Peyer's patch (tissue), 4 donors: ENCODE data around the gene ZBTB7C. TPM values are rescaled to one million over a fixed set of nuclear protein-coding genes. Genes with fewer than 3 reads are reported as not detected.
A peak's percentile ranks its signal among the peaks of the same experiment; 100 is the strongest.

Source experiments
- DNase-seq, 3 donors: peaks; one replicate each; pipeline ENCODE4 v3.0.0-alpha.2; 2017 to 2019
- H3K27ac ChIP-seq, 4 donors: fragments of 200-600 bp; sonication (generic); one replicate each; pipeline ENCODE4 v1.5.1; 2016 to 2019
- H3K27me3 ChIP-seq, 2 donors: fragments of 200-600 bp; sonication (generic); one replicate each; pipeline ENCODE4 v1.5.1; 2019
- H3K36me3 ChIP-seq, 3 donors: fragments of 200-600 bp; sonication (generic); one replicate each; pipeline ENCODE4 v1.5.1; 2016 to 2019
- H3K4me1 ChIP-seq, 4 donors: fragments of 200-600 bp; sonication (generic); one replicate each; pipeline ENCODE4 v1.5.1; 2016 to 2019
- H3K4me3 ChIP-seq, 4 donors: fragments of 200-600 bp; sonication (generic); 1 replicate in 3 of 4; 2 replicates in 1 of 4; pipeline ENCODE4 v1.5.1; 2016 to 2019; ENCODE audit warnings: mild to moderate bottlenecking in 1 of 4
- H3K9me3 ChIP-seq, 4 donors: fragments of 200-600 bp; sonication (generic); one replicate each; pipeline ENCODE4 v1.5.1; 2016 to 2019; ENCODE audit warnings: mild to moderate bottlenecking in 1 of 4
- CTCF ChIP-seq, 6 experiments: fragments of 450-650 bp in 4 of 6; fragments of 200-600 bp in 2 of 6; sonication (generic) in 1 of 6; IDR thresholded peaks; one replicate each; pipeline ENCODE4 v1.5.1; 2017 to 2019; ENCODE audit warnings: antibody characterized with exemption in 6 of 6, mild to moderate bottlenecking in 3 of 6, moderate library complexity in 1 of 6
- POLR2A ChIP-seq, 2 donors: fragments of 450-650 bp; IDR thresholded peaks; one replicate each; pipeline ENCODE4 v1.5.1; 2017; ENCODE audit warnings: antibody characterized with exemption in 2 of 2, mild to moderate bottlenecking in 2 of 2, moderate library complexity in 2 of 2
- total RNA-seq, 4 donors: library from RNA; depleted of rRNA; stranded (reverse); fragments of >200 nt; gene quantifications; one replicate each; pipeline ENCODE4 v1.1.0, GENCODE V29; 2016

ZBTB7C gene
- total RNA-seq, 4 donors from 2014 or later = 10.5 to 15.7 (median 14.2) TPM

DNA sequence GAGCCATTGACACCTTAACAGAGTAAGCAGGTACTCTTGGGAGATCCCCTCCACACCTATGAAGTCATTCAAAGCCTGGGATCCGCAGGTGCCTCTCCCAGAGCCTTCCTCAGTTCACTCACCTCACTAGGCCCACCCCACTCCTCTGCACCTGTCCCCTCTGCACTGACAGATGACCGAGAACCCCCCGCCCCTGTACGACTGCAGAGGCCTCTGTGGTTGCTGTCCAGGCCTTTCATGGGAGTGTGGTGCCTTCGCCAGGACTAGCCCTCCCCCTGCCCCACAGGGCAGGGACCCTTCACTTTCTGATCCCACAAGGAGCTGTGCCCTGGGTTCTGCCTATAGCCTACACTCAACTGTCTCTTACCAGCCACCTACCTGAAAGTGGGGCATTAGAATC, 238.5 kb downstream of the ZBTB7C start:
- H3K36me3 ChIP-seq = no peaks in the 10 kb centered on the region
- H3K27me3 ChIP-seq = no peaks in the 10 kb centered on the region

GRCh38 chr18:48168861-48169260, 240.3 kb downstream of the ZBTB7C start:
- no peak for TF ChIP-seq CTCF (IDR thresholded peaks at IDR 0.05)
- no peak for TF ChIP-seq POLR2A (IDR thresholded peaks at IDR 0.05)

More for the DNA sequence above, 238.5 kb downstream of the ZBTB7C start:
- TF ChIP-seq POLR2A (IDR thresholded peaks at IDR 0.05) (no peak), CTCF (IDR thresholded peaks at IDR 0.05) (no peak)
- H3K4me3 ChIP-seq = no peak overlapping the region
- DNase-seq = no peak
- H3K9me3 ChIP-seq = no peaks in the 10 kb centered on the region
- H3K4me1 ChIP-seq = peaks cover 0 to 34% (median 7%) of the 10 kb centered on the region in 4 donors
- no peak overlapping the region for H3K27ac ChIP-seq

GRCh38 chr18:48167897-48168253, 241.3 kb downstream of the ZBTB7C start:
- Histone ChIP-seq H3K9me3 (no peaks in the 10 kb centered on the region), H3K4me1 (peaks cover 0 to 48% (median 9%) of the 10 kb centered on the region in 4 donors), H3K36me3 (no peaks in the 10 kb centered on the region), H3K4me3 (no peak overlapping the region), H3K27ac (peak overlapping the region in 3 of 4 donors; percentile 56 to 93 (median 82)), H3K27me3 (no peaks in the 10 kb centered on the region)
- DNase-seq = peak in 2 of 3 donors; percentile 93 to 94
- TF ChIP-seq POLR2A (IDR thresholded peaks at IDR 0.05) (peak in 1 of 2 donors; percentile 40), CTCF (IDR thresholded peaks at IDR 0.05) (no peak)

More at GRCh38 chr18:48168861-48169260, 240.3 kb downstream of the ZBTB7C start:
- no peak for DNase-seq
- Histone ChIP-seq H3K36me3 (no peaks in the 10 kb centered on the region), H3K4me1 (peaks cover 0 to 48% (median 9%) of the 10 kb centered on the region in 4 donors), H3K27ac (peak overlapping the region in 1 of 4 donors; percentile 93), H3K27me3 (no peaks in the 10 kb centered on the region), H3K4me3 (no peak overlapping the region), H3K9me3 (no peaks in the 10 kb centered on the region)

DNA sequence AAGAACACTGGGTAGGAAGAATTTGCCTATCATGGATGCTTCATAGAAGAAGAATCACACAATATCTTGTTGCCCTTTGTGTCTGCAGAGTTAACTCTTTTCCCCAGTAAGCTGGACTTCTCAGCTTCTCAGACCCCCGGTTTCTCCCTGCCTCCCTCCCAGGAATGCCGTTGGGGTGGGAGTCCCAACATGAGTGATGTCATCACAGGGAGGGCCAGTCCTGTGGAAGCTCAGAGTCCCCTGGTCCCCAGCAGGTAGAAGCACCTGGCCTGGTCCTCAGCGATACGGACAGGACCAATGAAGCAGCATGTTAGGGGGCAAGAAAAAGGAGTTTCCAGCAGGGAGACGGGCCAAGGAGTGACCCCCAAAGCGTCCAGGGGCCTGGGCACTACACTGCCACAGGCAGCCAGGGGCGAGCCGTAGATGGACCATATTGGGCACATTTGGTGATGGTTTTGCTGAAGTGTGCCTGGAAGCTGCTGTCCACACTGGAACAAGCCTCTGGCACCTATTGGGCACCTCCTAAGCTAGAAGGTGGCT, 242.8 kb downstream of the ZBTB7C start:
- no peaks in the 10 kb centered on the region for H3K9me3 ChIP-seq
- H3K27me3 ChIP-seq = no peaks in the 10 kb centered on the region
- peaks cover 0 to 57% (median 12%) of the 10 kb centered on the region in 4 donors for H3K4me1 ChIP-seq
- no peak overlapping the region for H3K4me3 ChIP-seq
- TF ChIP-seq CTCF (IDR thresholded peaks at IDR 0.05) = no peak
- TF ChIP-seq POLR2A (IDR thresholded peaks at IDR 0.05) = no peak
- no peak for DNase-seq
- H3K36me3 ChIP-seq = no peaks in the 10 kb centered on the region
- H3K27ac ChIP-seq = peak overlapping the region in 3 of 4 donors; percentile 56 to 93 (median 82)

DNA sequence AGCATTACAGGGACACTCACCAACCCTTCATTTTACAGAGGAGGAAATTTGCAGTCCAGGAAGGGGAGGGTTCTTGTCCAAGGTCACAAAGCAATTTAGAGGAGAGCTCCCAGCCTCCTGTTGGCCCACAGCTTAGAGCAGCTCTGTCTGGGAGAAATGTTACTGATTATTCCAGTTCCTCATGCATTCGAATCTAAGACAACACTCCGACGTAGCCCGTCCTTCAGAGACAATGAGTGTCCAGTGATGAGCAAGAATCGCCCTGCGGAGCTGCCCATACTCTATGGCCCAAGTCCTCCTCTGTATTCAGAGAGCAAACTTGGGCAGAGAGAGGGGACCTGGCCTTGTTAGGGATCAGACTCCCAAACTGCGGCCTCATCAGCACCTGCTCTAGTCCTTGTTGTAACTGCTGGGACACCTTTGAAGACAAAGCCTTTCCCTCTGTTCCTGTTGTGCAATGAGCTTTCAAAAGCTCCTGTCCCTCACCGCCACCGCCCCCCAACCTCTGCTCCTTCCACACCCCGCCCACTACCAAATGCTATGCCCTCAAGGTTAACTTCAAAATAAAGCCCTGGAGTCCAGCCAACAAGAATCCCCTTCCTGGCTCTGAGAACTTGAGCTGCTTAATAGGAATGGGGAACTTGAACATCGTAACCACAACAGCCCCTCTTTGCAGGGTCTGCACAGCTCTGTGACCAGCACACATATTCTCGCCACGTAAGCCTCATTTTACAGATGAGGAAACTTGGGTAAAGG, 243.9 kb downstream of the ZBTB7C start:
- H3K27ac ChIP-seq = peak overlapping the region in 3 of 4 donors; percentile 41 to 77 (median 54)
- H3K36me3 ChIP-seq = no peaks in the 10 kb centered on the region
- TF ChIP-seq POLR2A (IDR thresholded peaks at IDR 0.05) = no peak
- no peak for TF ChIP-seq CTCF (IDR thresholded peaks at IDR 0.05)
- H3K9me3 ChIP-seq = no peaks in the 10 kb centered on the region
- no peak overlapping the region for H3K4me3 ChIP-seq
- peaks cover 6 to 63% (median 13%) of the 10 kb centered on the region in 4 donors for H3K4me1 ChIP-seq
- no peaks in the 10 kb centered on the region for H3K27me3 ChIP-seq
- DNase-seq = no peak
